Panc1 (cell line): ENCODE data around the gene SERTAD2. TPM values are rescaled to one million over a fixed set of nuclear protein-coding genes. Genes with fewer than 3 reads are reported as not detected.

ENCODE experiments used
- ATAC-seq: fragments of 200-7000 bp; cut with Tn5 transposase; 2 replicates; pipeline ENCODE4 v1.9.1; 2020; ENCODE audit warnings: mild to moderate bottlenecking, moderate library complexity
- BruUV-seq: library from RNA; stranded (reverse); fragments of 400-500 nt; replicated peaks from 2 replicates; lab custom pipeline; 2021; lab: Mats Ljungman, UMichigan
- CTCF ChIA-PET: fragments of 300-600 bp; sonication (Branson Sonifier 250); formaldehyde crosslinking; loops from one replicate; lab custom pipeline; 2022; ENCODE audit warnings: antibody characterized with exemption; lab: Charles Lee
- POLR2A ChIA-PET: fragments of 300-600 bp; sonication (Branson Sonifier 250); formaldehyde crosslinking; loops from one replicate; lab custom pipeline; 2022; ENCODE audit warnings: antibody characterized with exemption; lab: Charles Lee
- DNase-seq: peaks from one replicate; pipeline ENCODE4 v3.0.0-alpha.2; 2010; ENCODE audit warnings: low read depth, low spot score
- H3K27ac ChIP-seq: 2 replicates; pipeline ENCODE4 v1.5.1; 2011; ENCODE audit warnings: mild to moderate bottlenecking, low read length, inconsistent platforms
- H3K27me3 ChIP-seq: fragments of 200-500 bp; sonication (Bioruptor generic); 2 replicates; pipeline ENCODE4 v1.6.0; 2014; ENCODE audit warnings: low read length, inconsistent platforms; ENCODE audit not compliant: control insufficient read depth, insufficient read depth
- H3K36me3 ChIP-seq: fragments of 200-500 bp; sonication (Bioruptor generic); 2 replicates; pipeline ENCODE4 v1.5.1; 2014; ENCODE audit warnings: inconsistent platforms, mild to moderate bottlenecking, low read length, moderate library complexity; ENCODE audit not compliant: control insufficient read depth, insufficient read depth
- H3K4me1 ChIP-seq: 2 replicates; pipeline ENCODE4 v1.5.1; 2011; ENCODE audit warnings: inconsistent platforms, mild to moderate bottlenecking, low read length, moderate library complexity; ENCODE audit not compliant: control insufficient read depth, insufficient read depth
- H3K4me3 ChIP-seq, 2 experiments: 2 replicates each; pipeline ENCODE4 v1.5.1; 2011 to 2012; ENCODE audit warnings: low read depth in 2 of 2, low read length in 2 of 2, mild to moderate bottlenecking in 2 of 2, inconsistent platforms in 1 of 2, moderate library complexity in 1 of 2
- H3K9me3 ChIP-seq: fragments of 200-500 bp; sonication (Bioruptor generic); 2 replicates; pipeline ENCODE4 v1.5.1; 2014; ENCODE audit warnings: low read depth, mild to moderate bottlenecking, inconsistent platforms, low read length, moderate library complexity; ENCODE audit not compliant: control insufficient read depth, insufficient read depth
- CTCF ChIP-seq: fragments of 450-650 bp; IDR thresholded peaks from 2 replicates; pipeline ENCODE4 v1.5.1; 2017; ENCODE audit warnings: mild to moderate bottlenecking
- POLR2AphosphoS5 ChIP-seq: IDR thresholded peaks from 2 replicates; pipeline ENCODE4 v1.6.1; 2012; ENCODE audit warnings: mild to moderate bottlenecking, low read depth, low read length, moderate library complexity
- REST ChIP-seq, 2 experiments: IDR thresholded peaks; 2 replicates each; pipeline ENCODE4 v1.6.1; 2011 to 2012; ENCODE audit warnings: low read depth in 2 of 2, control low read depth in 1 of 2, low read length in 1 of 2, mild to moderate bottlenecking in 1 of 2, moderate library complexity in 1 of 2; ENCODE audit not compliant: insufficient read depth in 1 of 2
- SIN3A ChIP-seq: IDR thresholded peaks from 2 replicates; pipeline ENCODE4 v1.6.1; 2012; ENCODE audit warnings: low read depth, mild to moderate bottlenecking, low read length, moderate library complexity, borderline replicate concordance; ENCODE audit not compliant: insufficient read depth
- TCF7L2 ChIP-seq: IDR thresholded peaks from 2 replicates; pipeline ENCODE4 v1.6.1; 2011; ENCODE audit warnings: mild to moderate bottlenecking, low read depth, low read length, inconsistent platforms
- in situ Hi-C: cut with HindIII; loops from 2 replicates; pipeline ENCODE4 v1.10.0; 2016; ENCODE audit warnings: low sequenced_read_pairs, low pct_unique_long_range_greater_than_20kb
- intact Hi-C: fragments of 100-400 bp; cut with micrococcal nuclease; formaldehyde crosslinking; loops from one replicate; pipeline ENCODE4 v1.10.0; 2022; ENCODE audit not compliant: unreplicated experiment
- total RNA-seq: library from RNA; stranded (reverse); gene quantifications from one replicate; pipeline ENCODE4 v1.2.1, GENCODE V29; 2021; ENCODE audit not compliant: unreplicated experiment

The SERTAD2 gene
- total RNA-seq, 1 experiment from 2014 or later, result 24.3 TPM

- in situ Hi-C loops (no loop called here), intact Hi-C loops (loop anchor here (10.0 kb wide), 1 partner anchor 66 kb away; no protein-coding TSS in a partner anchor)
- H3K27me3 ChIP-seq, result no peaks in the 10 kb centered on the region
- ATAC-seq, result no peak
- peaks cover 15% of the 10 kb centered on the region for H3K4me1 ChIP-seq
- CTCF ChIA-PET, result no interaction called here
- no TSS peak for BruUV-seq
- H3K36me3 ChIP-seq, result no peaks in the 10 kb centered on the region
- no peak for DNase-seq
- H3K4me3 ChIP-seq, result no peak overlapping the region
- POLR2A ChIA-PET, result no interaction called here
- TF ChIP-seq TCF7L2 (no peak), REST (IDR thresholded peaks at IDR 0.05; ENCODE audit: insufficient read depth in 1 of 2, low read depth in 2 of 2, low read length in 1 of 2) (no peak), POLR2AphosphoS5 (no peak)
- no peak overlapping the region; the same call in 1 of the 2 replicates for H3K27ac ChIP-seq
- H3K9me3 ChIP-seq, result no peaks in the 10 kb centered on the region
Measured at GRCh38 chr2:64659252-64659651, 5.5 kb upstream of the SERTAD2 start.

- TF ChIP-seq SIN3A, result no peak
- TF ChIP-seq REST (IDR thresholded peaks at IDR 0.05; ENCODE audit: insufficient read depth in 1 of 2, low read depth in 2 of 2, low read length in 1 of 2), result no peak
- TF ChIP-seq TCF7L2, result no peak
- ChIA-PET CTCF (no interaction called here), POLR2A (no interaction called here)
- Histone ChIP-seq H3K36me3 (no peaks in the 10 kb centered on the region; the same call in 1 of the 2 replicates), H3K4me3 (no peak overlapping the region), H3K27ac (no peak overlapping the region), H3K27me3 (no peaks in the 10 kb centered on the region), H3K9me3 (no peaks in the 10 kb centered on the region), H3K4me1 (peaks cover 15% of the 10 kb centered on the region)
- DNase-seq (no peak), ATAC-seq (no peak)
- intact Hi-C loops (loop anchor here (10.0 kb wide), 1 partner anchor 67 kb away; no protein-coding TSS in a partner anchor), in situ Hi-C loops (no loop called here)
- no TSS peak for BruUV-seq
Measured at GRCh38 chr2:64658269-64658668, 4.6 kb upstream of the SERTAD2 start.

GRCh38 chr2:64657411-64657810 is 3.7 kb upstream of the SERTAD2 start:
- H3K4me3 ChIP-seq, result no peak overlapping the region
- no peaks in the 10 kb centered on the region for H3K27me3 ChIP-seq
- in situ Hi-C loops, result no loop called here
- ChIA-PET CTCF (no interaction called here), POLR2A (no interaction called here)
- ATAC-seq (no peak), DNase-seq (no peak)
- no TSS peak for BruUV-seq
- H3K27ac ChIP-seq, result no peak overlapping the region
- peaks cover 15% of the 10 kb centered on the region for H3K4me1 ChIP-seq
- H3K36me3 ChIP-seq, result peaks cover 4% of the 10 kb centered on the region; the same call in 1 of the 2 replicates
- TF ChIP-seq CTCF (no peak), SIN3A (no peak), POLR2AphosphoS5 (no peak), REST (IDR thresholded peaks at IDR 0.05; ENCODE audit: insufficient read depth in 1 of 2, low read depth in 2 of 2, low read length in 1 of 2) (no peak), TCF7L2 (no peak)
- intact Hi-C loops, result loop anchor here (10.0 kb wide), 1 partner anchor 67 kb away; no protein-coding TSS in a partner anchor
- no peaks in the 10 kb centered on the region for H3K9me3 ChIP-seq
